Subcutaneous abdominal adipose tissue (tissue), 5 donors: ENCODE measurements around the gene DHCR7.

ENCODE experiments used
- H3K27ac ChIP-seq: one replicate; pipeline ENCODE4 v1.7.0; 2013; ENCODE audit warnings: low read depth, mild to moderate bottlenecking, inconsistent platforms, low read length, moderate library complexity
- H3K27me3 ChIP-seq, 5 donors: one replicate each; pipeline ENCODE4 v1.7.0; 2013; ENCODE audit warnings: low read length in 5 of 5, inconsistent platforms in 1 of 5; ENCODE audit not compliant: control insufficient read depth in 5 of 5, insufficient read depth in 4 of 5
- H3K36me3 ChIP-seq, 5 donors: one replicate each; pipeline ENCODE4 v1.7.0; 2013; ENCODE audit warnings: low read length in 5 of 5; ENCODE audit not compliant: control insufficient read depth in 5 of 5, insufficient read depth in 5 of 5
- H3K4me1 ChIP-seq, 5 donors: one replicate each; pipeline ENCODE4 v1.7.0; 2013; ENCODE audit warnings: low read length in 5 of 5, mild to moderate bottlenecking in 3 of 5, moderate library complexity in 1 of 5; ENCODE audit not compliant: control insufficient read depth in 5 of 5, insufficient read depth in 5 of 5
- H3K4me3 ChIP-seq, 5 donors: one replicate each; pipeline ENCODE4 v1.7.0; 2013; ENCODE audit warnings: low read length in 5 of 5, low read depth in 1 of 5
- H3K9ac ChIP-seq, 5 donors: one replicate each; pipeline ENCODE4 v1.7.0; 2013; ENCODE audit warnings: low read length in 5 of 5, mild to moderate bottlenecking in 4 of 5, moderate library complexity in 3 of 5
- H3K9me3 ChIP-seq, 5 donors: one replicate each; pipeline ENCODE4 v1.7.0; 2013; ENCODE audit warnings: low read length in 5 of 5; ENCODE audit not compliant: control insufficient read depth in 5 of 5
- donor health status: healthy.
- donor health status: healthy.
- donor health status: healthy.
- donor health status: healthy.
- donor health status: healthy.

The DHCR7 gene

DNA sequence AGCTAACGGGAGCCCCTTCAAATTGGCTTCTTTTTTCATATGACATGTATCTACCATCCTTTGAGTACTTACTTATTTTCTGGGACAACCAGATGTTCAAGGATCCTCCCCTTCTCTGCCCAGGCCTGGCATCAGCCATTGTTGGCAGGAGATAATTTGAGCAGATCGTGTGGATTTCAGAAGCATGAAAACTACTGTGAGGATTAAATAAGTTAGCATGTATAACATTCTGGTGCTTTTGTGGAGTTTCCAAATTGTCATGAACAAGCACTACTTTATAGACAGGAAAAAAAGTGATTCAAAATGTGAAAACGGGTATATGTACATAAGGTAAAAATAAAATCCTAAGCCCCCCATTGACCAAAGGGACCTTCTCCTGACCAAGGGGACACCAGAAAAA lies 2.7 kb upstream of the DHCR7 start:
- no peaks in the 10 kb centered on the region for H3K27me3 ChIP-seq
- H3K9me3 ChIP-seq, result peaks cover 0 to 9% (median 1%) of the 10 kb centered on the region in 5 donors
- H3K9ac ChIP-seq, result no peak overlapping the region
- peaks cover 3 to 11% (median 10%) of the 10 kb centered on the region in 5 donors for H3K36me3 ChIP-seq
- H3K4me3 ChIP-seq, result no peak overlapping the region
- peaks cover 3 to 52% (median 50%) of the 10 kb centered on the region in 5 donors for H3K4me1 ChIP-seq
- H3K27ac ChIP-seq, result peak overlapping the region; percentile 13

DNA sequence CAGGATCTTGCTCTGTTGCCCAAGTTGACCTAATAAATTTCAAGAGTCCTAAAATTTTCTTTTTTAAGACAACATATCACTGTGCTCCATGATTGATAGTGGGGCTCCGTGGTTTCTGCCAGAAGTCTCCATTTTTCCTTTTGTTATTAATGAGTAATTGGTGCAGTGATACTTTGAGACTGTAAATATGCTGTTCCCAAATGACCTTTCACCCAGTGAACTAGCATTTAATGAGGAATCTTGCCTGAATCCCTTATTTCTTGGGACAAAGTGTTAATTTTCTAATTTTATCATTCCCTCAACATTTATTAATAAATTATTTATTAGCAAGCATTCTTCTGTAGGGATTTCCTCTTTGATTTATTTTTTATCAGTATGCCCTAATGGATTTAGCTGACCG lies 2.3 kb upstream of the DHCR7 start:
- Histone ChIP-seq H3K36me3 (peaks cover 0 to 7% (median 6%) of the 10 kb centered on the region in 5 donors), H3K4me1 (peaks cover 3 to 52% (median 50%) of the 10 kb centered on the region in 5 donors), H3K27ac (peak overlapping the region; percentile 13), H3K9me3 (peaks cover 0 to 9% (median 2%) of the 10 kb centered on the region in 5 donors), H3K4me3 (no peak overlapping the region), H3K9ac (no peak overlapping the region), H3K27me3 (no peaks in the 10 kb centered on the region)

DNA sequence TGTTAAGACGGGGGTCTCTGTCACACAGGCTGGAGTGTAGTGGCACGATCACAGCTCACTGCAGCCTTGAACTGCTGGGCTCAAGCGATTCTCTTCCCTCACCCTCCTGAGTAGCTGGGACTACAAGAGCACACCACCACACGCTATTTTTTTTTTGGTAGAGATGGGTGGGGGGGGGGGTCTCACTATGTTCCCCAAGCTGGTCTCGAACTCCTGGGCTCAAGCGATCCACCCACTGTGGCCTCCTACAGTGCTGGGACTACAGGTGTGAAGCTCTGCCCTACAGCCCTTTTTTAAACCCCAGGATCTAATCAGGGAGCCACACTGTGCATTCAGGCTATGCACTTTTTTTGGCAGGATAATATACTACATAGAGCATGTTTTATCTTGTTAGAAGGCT lies 1.4 kb upstream of the DHCR7 start:
- peaks cover 0 to 2% (median 0%) of the 10 kb centered on the region in 5 donors for H3K36me3 ChIP-seq
- H3K9me3 ChIP-seq, result peaks cover 0 to 9% (median 2%) of the 10 kb centered on the region in 5 donors
- H3K27ac ChIP-seq, result peak overlapping the region; percentile 60
- H3K4me1 ChIP-seq, result peaks cover 3 to 50% (median 47%) of the 10 kb centered on the region in 5 donors
- H3K4me3 ChIP-seq, result peak overlapping the region in 2 of 5 donors; percentile 90 to 92
- peak overlapping the region in 2 of 5 donors; percentile 80 to 90 for H3K9ac ChIP-seq
- H3K27me3 ChIP-seq, result no peaks in the 10 kb centered on the region

DNA sequence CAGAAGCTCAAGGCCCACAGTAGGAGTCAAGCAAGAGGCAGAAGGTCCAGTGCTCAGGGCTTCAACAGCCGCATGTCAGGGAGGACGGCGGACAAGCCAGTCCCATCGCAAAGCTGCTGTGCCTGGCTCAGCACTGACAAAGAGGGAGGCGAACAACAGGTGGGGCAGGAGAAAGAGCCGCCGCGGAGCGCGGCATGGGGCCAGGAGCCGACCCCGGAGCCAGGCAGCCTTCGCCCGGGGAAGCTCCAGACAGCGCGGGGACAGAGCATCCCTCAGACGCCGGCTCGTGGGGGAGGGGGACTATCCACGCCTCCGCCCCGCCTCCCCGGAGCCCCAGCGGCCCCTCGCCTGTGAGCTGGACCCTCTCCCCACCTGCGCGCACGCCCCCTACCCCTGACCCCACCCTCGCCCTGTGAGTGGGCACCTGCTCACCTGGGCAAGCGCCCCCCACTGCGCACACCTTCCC lies 369 bp downstream of the DHCR7 start:
- Histone ChIP-seq H3K36me3 (peaks cover 0 to 16% (median 13%) of the 10 kb centered on the region in 5 donors), H3K9ac (peak overlapping the region in 3 of 5 donors; percentile 20 to 66 (median 41)), H3K4me3 (peak overlapping the region; percentile 49 to 90 (median 79)), H3K27me3 (no peaks in the 10 kb centered on the region), H3K9me3 (peaks cover 0 to 9% (median 2%) of the 10 kb centered on the region in 5 donors), H3K4me1 (peaks cover 0 to 37% (median 34%) of the 10 kb centered on the region in 5 donors), H3K27ac (peak overlapping the region; percentile 60)

DNA sequence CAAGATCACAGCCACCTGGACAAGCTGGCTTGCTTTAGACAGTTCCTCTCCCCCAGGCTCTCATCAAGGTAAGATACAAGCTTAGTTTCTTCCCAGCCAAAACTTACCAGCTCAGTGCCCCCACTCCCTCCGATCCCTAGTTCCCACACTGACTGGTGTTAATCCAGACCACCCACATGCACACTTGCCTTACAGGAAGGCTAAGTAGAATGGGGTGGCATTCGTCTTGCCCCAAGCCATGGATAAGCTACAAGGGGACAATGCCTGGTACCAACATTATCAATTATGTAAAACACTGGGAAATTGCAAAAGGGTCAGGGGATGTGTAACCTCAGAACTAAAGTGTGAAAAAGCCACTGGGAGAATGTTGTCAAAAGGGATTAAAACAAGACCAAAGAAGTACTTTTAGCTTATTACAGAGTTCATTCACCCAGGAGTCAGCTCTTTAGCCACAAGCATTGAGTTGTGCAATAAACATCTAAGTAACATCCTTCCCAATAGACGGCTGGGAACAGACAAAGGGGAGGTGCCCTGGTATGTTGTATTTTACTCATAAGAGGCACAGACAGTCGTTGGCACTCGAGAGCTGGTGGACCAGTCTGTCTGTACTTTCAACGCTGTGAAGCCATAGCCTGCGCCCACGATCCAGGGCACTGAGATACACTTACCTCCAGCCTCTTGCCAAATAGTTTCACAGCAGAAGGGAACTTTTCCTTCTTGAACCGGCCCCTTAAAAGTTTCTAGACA lies 1.1 kb downstream of the DHCR7 start:
- Histone ChIP-seq H3K9me3 (peaks cover 0 to 9% (median 2%) of the 10 kb centered on the region in 5 donors), H3K4me1 (peaks cover 0 to 30% (median 27%) of the 10 kb centered on the region in 5 donors), H3K9ac (peak overlapping the region in 2 of 5 donors; percentile 20 to 66), H3K4me3 (peak overlapping the region in 3 of 5 donors; percentile 73 to 90 (median 89)), H3K27ac (peak overlapping the region; percentile 60), H3K27me3 (no peaks in the 10 kb centered on the region), H3K36me3 (peaks cover 0 to 21% (median 15%) of the 10 kb centered on the region in 5 donors)

DNA sequence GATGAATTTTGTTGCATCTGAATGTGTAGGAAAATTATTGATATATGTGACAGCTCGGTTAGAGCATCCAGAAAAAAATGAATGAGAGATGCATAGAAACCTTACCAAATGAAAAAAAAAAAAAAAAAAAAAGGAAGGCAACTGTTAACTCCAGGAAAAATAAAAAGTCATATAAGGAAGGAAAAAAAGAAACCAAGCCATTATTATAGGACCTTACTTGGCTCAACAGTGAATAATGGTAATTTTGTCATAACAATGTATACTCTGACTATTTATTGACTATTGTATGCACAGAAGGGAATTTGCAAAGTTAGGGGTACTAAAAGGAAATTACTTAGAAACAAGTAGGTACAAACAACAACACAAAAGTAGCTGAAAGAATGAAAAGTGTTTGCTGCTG lies 2.0 kb downstream of the DHCR7 start:
- Histone ChIP-seq H3K9ac (no peak overlapping the region), H3K27me3 (no peaks in the 10 kb centered on the region), H3K27ac (no peak overlapping the region), H3K4me3 (no peak overlapping the region), H3K4me1 (peaks cover 0 to 26% (median 23%) of the 10 kb centered on the region in 5 donors), H3K9me3 (peaks cover 0 to 9% (median 2%) of the 10 kb centered on the region in 5 donors), H3K36me3 (peaks cover 0 to 31% (median 25%) of the 10 kb centered on the region in 5 donors)

DNA sequence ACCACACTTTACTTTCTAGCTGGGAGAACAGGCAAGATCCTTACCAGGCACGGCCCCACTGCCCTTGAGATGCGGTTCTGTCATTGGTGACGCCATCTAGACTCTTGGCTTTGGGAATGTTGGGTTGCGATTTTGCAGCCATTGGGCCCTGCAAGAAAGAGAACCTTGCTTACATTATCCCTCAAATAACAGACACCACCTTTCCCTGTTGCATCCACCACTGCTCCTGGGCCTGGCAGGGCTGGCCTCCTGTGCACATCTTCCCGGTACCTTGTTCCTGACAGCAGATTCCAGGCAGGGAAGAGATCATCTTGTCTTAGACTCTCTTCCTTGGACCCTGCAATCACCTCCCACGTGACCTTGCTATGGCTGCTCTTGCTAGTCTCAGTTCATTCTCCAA lies 3.4 kb downstream of the DHCR7 start:
- Histone ChIP-seq H3K36me3 (peaks cover 0 to 44% (median 37%) of the 10 kb centered on the region in 5 donors), H3K9ac (no peak overlapping the region), H3K4me3 (no peak overlapping the region), H3K27me3 (no peaks in the 10 kb centered on the region), H3K9me3 (peaks cover 0 to 9% (median 2%) of the 10 kb centered on the region in 5 donors), H3K4me1 (peaks cover 0 to 23% (median 22%) of the 10 kb centered on the region in 5 donors), H3K27ac (no peak overlapping the region)

DNA sequence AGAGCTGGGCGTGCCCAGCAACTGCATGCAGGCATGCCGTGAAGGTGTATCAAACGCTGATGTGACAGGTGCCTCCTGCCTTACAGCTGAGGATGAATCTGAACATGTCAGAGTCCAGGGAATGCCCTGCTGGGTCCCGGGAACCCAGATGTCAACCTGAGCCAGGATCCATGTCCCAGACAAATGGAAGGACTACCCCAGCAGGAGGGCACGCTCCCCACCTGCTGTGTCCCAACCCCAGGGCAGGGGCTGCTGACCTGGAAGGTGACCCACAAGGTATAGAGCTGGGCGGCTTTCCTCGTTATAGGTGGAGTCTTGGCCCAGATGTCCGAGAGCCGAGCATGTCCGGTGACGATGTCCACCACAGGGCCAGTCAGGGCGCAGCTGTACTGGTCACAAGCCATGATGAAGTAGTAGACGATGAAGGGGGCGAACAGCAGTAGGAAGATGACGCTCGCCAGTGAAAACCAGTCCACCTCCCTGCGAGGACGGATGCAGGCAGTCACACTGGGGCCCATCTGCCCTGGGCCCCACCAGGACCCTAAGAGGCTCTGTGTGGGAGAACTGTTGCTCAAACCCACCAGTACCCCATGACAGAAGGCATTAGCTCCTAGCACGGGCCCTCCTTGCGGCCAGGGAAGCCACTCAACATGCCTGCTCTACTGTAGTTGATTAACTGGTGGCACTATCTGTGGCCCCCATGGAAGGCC lies 4.3 kb downstream of the DHCR7 start:
- Histone ChIP-seq H3K4me3 (no peak overlapping the region), H3K4me1 (peaks cover 0 to 16% (median 14%) of the 10 kb centered on the region in 5 donors), H3K27ac (no peak overlapping the region), H3K9ac (no peak overlapping the region), H3K36me3 (peaks cover 0 to 52% (median 45%) of the 10 kb centered on the region in 5 donors), H3K9me3 (peaks cover 0 to 9% (median 2%) of the 10 kb centered on the region in 5 donors), H3K27me3 (no peaks in the 10 kb centered on the region)

DNA sequence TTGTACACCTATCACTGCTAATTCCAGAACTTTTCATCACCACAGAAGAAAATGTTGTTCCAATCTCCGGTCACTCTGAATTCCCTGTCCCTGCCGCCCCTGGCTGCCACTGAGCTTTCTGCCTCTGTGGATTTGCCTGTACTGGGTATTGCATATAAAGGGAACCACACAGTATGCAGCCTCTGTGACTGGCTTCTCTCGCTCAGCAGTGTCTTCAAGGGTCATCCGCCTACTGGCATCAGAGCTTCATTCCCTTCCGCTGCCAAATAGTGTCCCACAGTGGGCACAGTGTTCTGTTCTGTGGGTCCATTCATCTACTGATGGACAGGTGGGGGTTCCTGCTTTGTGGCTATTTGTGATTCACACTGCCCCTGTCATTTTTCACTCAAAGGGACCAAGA lies 5.3 kb downstream of the DHCR7 start:
- peaks cover 0 to 7% (median 6%) of the 10 kb centered on the region in 5 donors for H3K4me1 ChIP-seq
- peaks cover 0 to 62% (median 55%) of the 10 kb centered on the region in 5 donors for H3K36me3 ChIP-seq
- H3K27me3 ChIP-seq, result no peaks in the 10 kb centered on the region
- H3K9ac ChIP-seq, result no peak overlapping the region
- H3K4me3 ChIP-seq, result no peak overlapping the region
- H3K9me3 ChIP-seq, result peaks cover 0 to 9% (median 2%) of the 10 kb centered on the region in 5 donors
- no peak overlapping the region for H3K27ac ChIP-seq
